Omental fat pad (tissue), 4 donors: ENCODE results near the gene ABHD15. TPM values are rescaled to one million over a fixed set of nuclear protein-coding genes. Genes with fewer than 3 reads are reported as not detected.

Source experiments
- ATAC-seq: fragments of 150-250 bp; one replicate; pipeline ENCODE4 v1.9.1; 2016; ENCODE audit warnings: mild to moderate bottlenecking, moderate library complexity; ENCODE audit not compliant: low FRiP score
- DNase-seq: peaks from one replicate; pipeline ENCODE4 v3.0.0-alpha.2; 2019; ENCODE audit warnings: low spot score
- total RNA-seq, 4 donors: library from RNA; depleted of rRNA; stranded (reverse); fragments of >200 nt; gene quantifications; one replicate each; pipeline ENCODE4 v1.1.0, GENCODE V29; 2016
- TF ChIP-seq, protein P1 (sequence below), 3 donors: fragments of 450-650 bp; IDR thresholded peaks; one replicate each; pipeline ENCODE4 v1.5.1; 2016 to 2017; ENCODE audit warnings: antibody characterized with exemption in 3 of 3, mild to moderate bottlenecking in 3 of 3, moderate library complexity in 2 of 3

ABHD15 gene
- total RNA-seq, 4 donors from 2014 or later = 21.6 to 55.2 (median 25.2) TPM

- ATAC-seq (no peak), DNase-seq (no peak)
- TF ChIP-seq, protein P1, sequence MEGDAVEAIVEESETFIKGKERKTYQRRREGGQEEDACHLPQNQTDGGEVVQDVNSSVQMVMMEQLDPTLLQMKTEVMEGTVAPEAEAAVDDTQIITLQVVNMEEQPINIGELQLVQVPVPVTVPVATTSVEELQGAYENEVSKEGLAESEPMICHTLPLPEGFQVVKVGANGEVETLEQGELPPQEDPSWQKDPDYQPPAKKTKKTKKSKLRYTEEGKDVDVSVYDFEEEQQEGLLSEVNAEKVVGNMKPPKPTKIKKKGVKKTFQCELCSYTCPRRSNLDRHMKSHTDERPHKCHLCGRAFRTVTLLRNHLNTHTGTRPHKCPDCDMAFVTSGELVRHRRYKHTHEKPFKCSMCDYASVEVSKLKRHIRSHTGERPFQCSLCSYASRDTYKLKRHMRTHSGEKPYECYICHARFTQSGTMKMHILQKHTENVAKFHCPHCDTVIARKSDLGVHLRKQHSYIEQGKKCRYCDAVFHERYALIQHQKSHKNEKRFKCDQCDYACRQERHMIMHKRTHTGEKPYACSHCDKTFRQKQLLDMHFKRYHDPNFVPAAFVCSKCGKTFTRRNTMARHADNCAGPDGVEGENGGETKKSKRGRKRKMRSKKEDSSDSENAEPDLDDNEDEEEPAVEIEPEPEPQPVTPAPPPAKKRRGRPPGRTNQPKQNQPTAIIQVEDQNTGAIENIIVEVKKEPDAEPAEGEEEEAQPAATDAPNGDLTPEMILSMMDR (IDR thresholded peaks at IDR 0.05) = no peak
Observed at GRCh38 chr17:29578626-29579485, 12.0 kb upstream of the ABHD15 start.

- TF ChIP-seq, protein P1 (IDR thresholded peaks at IDR 0.05) = no peak
- ATAC-seq (peak; percentile 60), DNase-seq (no peak)
Observed at GRCh38 chr17:29577385-29578211, 10.8 kb upstream of the ABHD15 start.

- ATAC-seq (no peak), DNase-seq (no peak)
- TF ChIP-seq, protein P1 (IDR thresholded peaks at IDR 0.05) = no peak
Observed at GRCh38 chr17:29577001-29577370, 10.1 kb upstream of the ABHD15 start.

DNA sequence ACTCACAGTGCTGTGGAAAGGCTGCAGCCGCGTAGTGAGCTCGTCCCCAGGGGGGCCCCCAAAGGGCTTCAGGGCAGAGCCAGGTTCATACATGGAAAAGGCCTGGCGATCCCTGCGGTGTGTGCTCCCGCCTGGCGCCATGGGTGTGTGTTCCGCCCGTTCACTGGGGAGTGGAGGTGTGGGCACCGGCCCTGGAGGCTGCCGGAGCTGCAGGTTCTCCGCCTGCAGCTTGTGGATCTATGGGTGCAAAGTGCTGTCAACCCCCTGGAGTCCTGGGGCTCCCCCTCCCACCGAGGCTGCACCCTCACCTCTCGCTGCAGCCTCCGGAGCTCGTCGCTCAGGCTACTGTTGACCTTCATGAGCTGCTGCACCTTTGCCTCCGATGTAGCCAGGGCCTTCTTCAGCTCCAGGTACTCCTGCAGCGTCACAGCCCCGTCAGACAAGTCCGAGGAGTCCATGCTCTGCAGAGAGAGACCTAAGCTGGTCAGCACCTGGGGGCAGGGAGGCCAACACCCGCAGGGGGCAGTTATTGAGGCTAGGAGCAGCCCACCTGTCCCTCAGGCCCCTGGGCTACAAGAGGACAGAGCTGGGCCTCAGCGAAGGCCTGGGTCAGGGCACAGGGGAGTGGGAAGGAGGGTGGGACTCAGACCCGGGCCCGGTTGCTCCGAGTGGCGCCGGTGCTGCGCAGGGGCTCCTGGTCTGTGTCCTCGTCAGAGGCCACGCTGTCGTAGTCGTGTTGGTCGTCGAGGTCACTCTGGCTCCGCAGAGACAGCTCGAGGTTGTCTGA, 9.6 kb upstream of the ABHD15 start:
- TF ChIP-seq, protein P1 (IDR thresholded peaks at IDR 0.05) = no peak
- no peak for DNase-seq
- ATAC-seq = no peak

GRCh38 chr17:29575511-29576213, 8.8 kb upstream of the ABHD15 start:
- DNase-seq = no peak
- TF ChIP-seq, protein P1 (IDR thresholded peaks at IDR 0.05) = no peak
- ATAC-seq = no peak
